Measurements from ENCODE around the gene FRRS1. TPM values are rescaled to one million over a fixed set of nuclear protein-coding genes. Genes with fewer than 3 reads are reported as not detected.

FRRS1 gene
- total RNA-seq, 2 experiments from 2014 or later, result 0.33 to 1.1 TPM

- ChIA-PET CTCF (no interaction called here), POLR2A (no interaction called here)
- Mint-ChIP-seq H3K9me3 (no peaks in the 10 kb centered on the region), H3K4me1 (ENCODE audit: low read depth) (peaks cover 2% of the 10 kb centered on the region), H3K4me3 (no peak overlapping the region), H3K27me3 (no peaks in the 10 kb centered on the region), H3K27ac (no peak overlapping the region), H3K36me3 (ENCODE audit: low read depth) (no peaks in the 10 kb centered on the region)
- no peak for TF ChIP-seq CTCF (IDR thresholded peaks at IDR 0.05)
- no peak for ATAC-seq (ENCODE audit: poor library complexity)
- intact Hi-C loops (cut with DNase I, micrococcal nuclease), result no loop called here
- Histone ChIP-seq H3K9me3 (ENCODE audit: control insufficient read depth in 1 of 2, insufficient read depth in 1 of 2, low read length in 2 of 2) (no peaks in the 10 kb centered on the region), H3K27ac (ENCODE audit: low read depth in 1 of 2, low read length in 2 of 2) (no peak overlapping the region), H3K27me3 (ENCODE audit: control insufficient read depth in 1 of 2, insufficient read depth in 2 of 2, low read length in 2 of 2) (no peaks in the 10 kb centered on the region), H3K36me3 (ENCODE audit: insufficient read depth, low read length) (no peaks in the 10 kb centered on the region), H3K4me1 (ENCODE audit: insufficient read depth, low read length) (peaks cover 1% of the 10 kb centered on the region), H3K4me3 (ENCODE audit: low read length) (no peak overlapping the region)
- DNase-seq, result no peak
Observed at GRCh38 chr1:99771513-99771918, 5.1 kb upstream of the FRRS1 start.

- no peak for TF ChIP-seq CTCF (IDR thresholded peaks at IDR 0.05)
- H3K27me3 Mint-ChIP-seq, result no peaks in the 10 kb centered on the region
- no peak overlapping the region for H3K27ac ChIP-seq (ENCODE audit: low read depth in 1 of 2, low read length in 2 of 2)
- no peak overlapping the region for H3K4me3 Mint-ChIP-seq
- H3K4me1 ChIP-seq (ENCODE audit: insufficient read depth, low read length), result peaks cover 2% of the 10 kb centered on the region
- no peaks in the 10 kb centered on the region for H3K27me3 ChIP-seq (ENCODE audit: control insufficient read depth in 1 of 2, insufficient read depth in 2 of 2, low read length in 2 of 2)
- H3K9me3 Mint-ChIP-seq, result no peaks in the 10 kb centered on the region
- peaks cover 8% of the 10 kb centered on the region for H3K4me1 Mint-ChIP-seq (ENCODE audit: low read depth)
- H3K36me3 ChIP-seq (ENCODE audit: insufficient read depth, low read length), result no peaks in the 10 kb centered on the region
- ChIA-PET POLR2A (no interaction called here), CTCF (no interaction called here)
- no peak for DNase-seq
- no peak for ATAC-seq (ENCODE audit: poor library complexity)
- no peak overlapping the region for H3K4me3 ChIP-seq (ENCODE audit: low read length)
- no peak overlapping the region for H3K27ac Mint-ChIP-seq
- no peaks in the 10 kb centered on the region for H3K36me3 Mint-ChIP-seq (ENCODE audit: low read depth)
- no peaks in the 10 kb centered on the region for H3K9me3 ChIP-seq (ENCODE audit: control insufficient read depth in 1 of 2, insufficient read depth in 1 of 2, low read length in 2 of 2)
- intact Hi-C loops (cut with DNase I, micrococcal nuclease), result no loop called here
Observed at GRCh38 chr1:99768524-99769245, 2.2 kb upstream of the FRRS1 start.

GRCh38 chr1:99768104-99768503 is 1.7 kb upstream of the FRRS1 start:
- Mint-ChIP-seq H3K27me3 (no peaks in the 10 kb centered on the region), H3K4me3 (no peak overlapping the region), H3K9me3 (no peaks in the 10 kb centered on the region), H3K36me3 (ENCODE audit: low read depth) (no peaks in the 10 kb centered on the region), H3K27ac (no peak overlapping the region), H3K4me1 (ENCODE audit: low read depth) (peaks cover 8% of the 10 kb centered on the region)
- H3K27me3 ChIP-seq (ENCODE audit: control insufficient read depth in 1 of 2, insufficient read depth in 2 of 2, low read length in 2 of 2), result no peaks in the 10 kb centered on the region
- H3K9me3 ChIP-seq (ENCODE audit: control insufficient read depth in 1 of 2, insufficient read depth in 1 of 2, low read length in 2 of 2), result no peaks in the 10 kb centered on the region
- POLR2A ChIA-PET, result no interaction called here
- no peaks in the 10 kb centered on the region for H3K36me3 ChIP-seq (ENCODE audit: insufficient read depth, low read length)
- H3K27ac ChIP-seq (ENCODE audit: low read depth in 1 of 2, low read length in 2 of 2), result no peak overlapping the region
- CTCF ChIA-PET, result no interaction called here
- ATAC-seq (ENCODE audit: poor library complexity) (no peak), DNase-seq (no peak)
- no peak for TF ChIP-seq CTCF (IDR thresholded peaks at IDR 0.05)
- H3K4me1 ChIP-seq (ENCODE audit: insufficient read depth, low read length), result peaks cover 2% of the 10 kb centered on the region
- H3K4me3 ChIP-seq (ENCODE audit: low read length), result no peak overlapping the region
- intact Hi-C loops (cut with DNase I, micrococcal nuclease), result no loop called here
